HepG2 (cell line): ENCODE data around the gene RNU11. TPM values are rescaled to one million over a fixed set of nuclear protein-coding genes. Genes with fewer than 3 reads are reported as not detected.

ENCODE experiments used
- CENPT ChIP-seq: sonication (generic); formaldehyde crosslinking; IDR thresholded peaks from 2 replicates; pipeline ENCODE4 v1.8.0; 2022; ENCODE audit warnings: low read depth, mild to moderate bottlenecking, moderate library complexity, missing genetic modification reagents
- GPBP1L1 ChIP-seq: sonication (generic); formaldehyde crosslinking; IDR thresholded peaks from 2 replicates; pipeline ENCODE4 v1.5.0; 2020; ENCODE audit warnings: mild to moderate bottlenecking, missing genetic modification reagents
- GZF1 ChIP-seq: sonication (generic); formaldehyde crosslinking; IDR thresholded peaks from 2 replicates; pipeline ENCODE4 v1.5.1; 2020; ENCODE audit warnings: mild to moderate bottlenecking, missing genetic modification reagents
- MED1 ChIP-seq: sonication (generic); formaldehyde crosslinking; IDR thresholded peaks from 2 replicates; pipeline ENCODE4 v1.4.0; 2020; ENCODE audit warnings: missing genetic modification reagents
- NONO ChIP-seq, 2 experiments: fragments of 450-650 bp in 1 of 2; sonication (generic) in 1 of 2; formaldehyde crosslinking in 1 of 2; IDR thresholded peaks in 1 of 2; conservative IDR thresholded peaks in 1 of 2; 2 replicates each; pipeline versions ENCODE4 v1.6.1 to v1.8.0; 2017 to 2022; ENCODE audit warnings: mild to moderate bottlenecking in 1 of 2, missing genetic modification reagents in 1 of 2, moderate library complexity in 1 of 2
- RARA ChIP-seq: IDR thresholded peaks from 2 replicates; pipeline ENCODE4 v1.6.1; 2016; ENCODE audit warnings: missing genetic modification reagents, missing compliant biosample characterization
- ZNF614 ChIP-seq: IDR thresholded peaks from 2 replicates; pipeline ENCODE4 v1.6.1; 2018; ENCODE audit warnings: missing biosample characterization, missing genetic modification reagents, inconsistent platforms, borderline replicate concordance
- ZNF747 ChIP-seq: sonication (generic); formaldehyde crosslinking; IDR thresholded peaks from 2 replicates; pipeline ENCODE4 v1.8.1; 2023; ENCODE audit warnings: missing genetic modification reagents, mild to moderate bottlenecking, borderline replicate concordance
- ZNF776 ChIP-seq: sonication (generic); formaldehyde crosslinking; IDR thresholded peaks from 2 replicates; pipeline ENCODE4 v1.4.0; 2020; ENCODE audit warnings: mild to moderate bottlenecking, missing genetic modification reagents
- polyA plus RNA-seq, 8 experiments: library from polyadenylated mRNA; depleted of rRNA in 3 of 8; stranded (reverse) in 7 of 8; unstranded in 1 of 8; fragments of >200 nt; fragmentation: Illumina TruSeq in 4 of 8; extraction: Trizol in 4 of 8; gene quantifications; 2 replicates each; pipeline versions ENCODE4 v1.2.1 to v1.2.3, GENCODE V29; 2011 to 2016; ENCODE audit warnings: low read depth in 4 of 8, missing spikeins in 1 of 8, mixed read lengths in 1 of 8; ENCODE audit not compliant: insufficient read depth in 1 of 8
- total RNA-seq, 5 experiments: library from RNA; depleted of rRNA; stranded (reverse); fragments of >200 nt; fragmentation: Illumina TruSeq; extraction: Trizol; gene quantifications; 2 replicates each; pipeline ENCODE4 v1.2.3, GENCODE V29; 2016; ENCODE audit warnings: low read depth in 1 of 5
- TF ChIP-seq, protein P1 (sequence below): sonication (generic); formaldehyde crosslinking; IDR thresholded peaks from 2 replicates; pipeline ENCODE4 v1.5.0; 2020; ENCODE audit warnings: mild to moderate bottlenecking, missing genetic modification reagents
- TF ChIP-seq, protein P2 (sequence below): sonication (generic); formaldehyde crosslinking; IDR thresholded peaks from 2 replicates; pipeline ENCODE4 v1.5.0; 2020; ENCODE audit warnings: missing genetic modification reagents

Gene RNU11
- total and polyA plus RNA-seq, 2 of the 13 experiments (the other 11 are each of a cell fraction or from before 2014, with no cell fraction given): not detected

GRCh38 chr1:28606771-28607170 is 41.6 kb upstream of the RNU11 start (continued):
- no peak for TF ChIP-seq ZNF776 (CRISPR knock-in tag)
- no peak for TF ChIP-seq CENPT (CRISPR knock-in tag)
- no peak for TF ChIP-seq NONO (IDR thresholded peaks at IDR 0.05)
- no peak for TF ChIP-seq NONO (CRISPR knock-in tag; conservative IDR thresholded peaks at IDR 0.05)
- TF ChIP-seq, protein P1, sequence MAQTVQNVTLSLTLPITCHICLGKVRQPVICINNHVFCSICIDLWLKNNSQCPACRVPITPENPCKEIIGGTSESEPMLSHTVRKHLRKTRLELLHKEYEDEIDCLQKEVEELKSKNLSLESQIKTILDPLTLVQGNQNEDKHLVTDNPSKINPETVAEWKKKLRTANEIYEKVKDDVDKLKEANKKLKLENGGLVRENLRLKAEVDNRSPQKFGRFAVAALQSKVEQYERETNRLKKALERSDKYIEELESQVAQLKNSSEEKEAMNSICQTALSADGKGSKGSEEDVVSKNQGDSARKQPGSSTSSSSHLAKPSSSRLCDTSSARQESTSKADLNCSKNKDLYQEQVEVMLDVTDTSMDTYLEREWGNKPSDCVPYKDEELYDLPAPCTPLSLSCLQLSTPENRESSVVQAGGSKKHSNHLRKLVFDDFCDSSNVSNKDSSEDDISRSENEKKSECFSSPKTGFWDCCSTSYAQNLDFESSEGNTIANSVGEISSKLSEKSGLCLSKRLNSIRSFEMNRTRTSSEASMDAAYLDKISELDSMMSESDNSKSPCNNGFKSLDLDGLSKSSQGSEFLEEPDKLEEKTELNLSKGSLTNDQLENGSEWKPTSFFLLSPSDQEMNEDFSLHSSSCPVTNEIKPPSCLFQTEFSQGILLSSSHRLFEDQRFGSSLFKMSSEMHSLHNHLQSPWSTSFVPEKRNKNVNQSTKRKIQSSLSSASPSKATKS (CRISPR knock-in tag): no peak
- TF ChIP-seq, protein P2, sequence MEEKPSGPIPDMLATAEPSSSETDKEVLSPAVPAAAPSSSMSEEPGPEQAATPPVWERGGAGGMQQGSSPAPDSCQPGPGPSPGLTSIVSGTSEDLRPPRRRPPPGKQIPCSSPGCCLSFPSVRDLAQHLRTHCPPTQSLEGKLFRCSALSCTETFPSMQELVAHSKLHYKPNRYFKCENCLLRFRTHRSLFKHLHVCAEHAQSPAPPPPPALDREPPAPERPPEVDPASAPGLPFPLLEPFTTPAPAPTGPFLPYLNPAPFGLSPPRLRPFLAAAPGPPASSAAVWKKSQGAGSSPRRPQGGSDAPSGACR (CRISPR knock-in tag): no peak
- no peak for TF ChIP-seq ZNF747 (CRISPR knock-in tag)
- TF ChIP-seq ZNF614 (CRISPR knock-in tag): no peak
- no peak for TF ChIP-seq GPBP1L1 (CRISPR knock-in tag)
- 0 out of 2 replicates have a peak, but pooled peaks have one; percentile 32 for TF ChIP-seq MED1 (CRISPR knock-in tag)
- no peak for TF ChIP-seq GZF1 (CRISPR knock-in tag)
- TF ChIP-seq RARA: peak; percentile 67
